Large intestine (tissue), 3 donors: Measurements from ENCODE around the gene RCE1. TPM values are rescaled to one million over a fixed set of nuclear protein-coding genes. Genes with fewer than 3 reads are reported as not detected.

Source experiments
- DNase-seq, 2 donors: peaks; one replicate each; pipeline versions ENCODE4 v3.0.0 to v3.0.0-alpha.2; 2013
- H3K27ac ChIP-seq: one replicate; pipeline ENCODE4 v1.5.1; 2013; ENCODE audit warnings: low read length
- H3K27me3 ChIP-seq: 2 replicates; pipeline ENCODE4 v1.6.1; 2013; ENCODE audit warnings: low read length; ENCODE audit not compliant: control insufficient read depth, insufficient read depth
- H3K36me3 ChIP-seq: 2 replicates; pipeline ENCODE4 v1.6.1; 2013; ENCODE audit warnings: low read length; ENCODE audit not compliant: control insufficient read depth, insufficient read depth
- H3K4me1 ChIP-seq: one replicate; pipeline ENCODE4 v1.6.1; 2013; ENCODE audit warnings: low read length; ENCODE audit not compliant: control insufficient read depth, insufficient read depth
- H3K4me3 ChIP-seq: one replicate; pipeline ENCODE4 v1.5.1; 2013; ENCODE audit warnings: low read length
- H3K9me3 ChIP-seq: one replicate; pipeline ENCODE4 v1.6.1; 2013; ENCODE audit warnings: mild to moderate bottlenecking, low read depth, low read length, moderate library complexity; ENCODE audit not compliant: control insufficient read depth
- WGBS: methylation state at CpG from one replicate; pipeline ENCODE4 v1.1.5; 2013; ENCODE audit warnings: low lambda C conversion rate; ENCODE audit not compliant: insufficient coverage; 5-methylcytosine and 5-hydroxymethylcytosine counted together
- polyA plus RNA-seq: library from polyadenylated mRNA; unstranded; fragments of 120-200 nt; gene quantifications from one replicate; pipeline ENCODE4 v1.2.1, GENCODE V29; 2013

The RCE1 gene
- polyA plus RNA-seq, 1 donor = 27.2 TPM

DNA sequence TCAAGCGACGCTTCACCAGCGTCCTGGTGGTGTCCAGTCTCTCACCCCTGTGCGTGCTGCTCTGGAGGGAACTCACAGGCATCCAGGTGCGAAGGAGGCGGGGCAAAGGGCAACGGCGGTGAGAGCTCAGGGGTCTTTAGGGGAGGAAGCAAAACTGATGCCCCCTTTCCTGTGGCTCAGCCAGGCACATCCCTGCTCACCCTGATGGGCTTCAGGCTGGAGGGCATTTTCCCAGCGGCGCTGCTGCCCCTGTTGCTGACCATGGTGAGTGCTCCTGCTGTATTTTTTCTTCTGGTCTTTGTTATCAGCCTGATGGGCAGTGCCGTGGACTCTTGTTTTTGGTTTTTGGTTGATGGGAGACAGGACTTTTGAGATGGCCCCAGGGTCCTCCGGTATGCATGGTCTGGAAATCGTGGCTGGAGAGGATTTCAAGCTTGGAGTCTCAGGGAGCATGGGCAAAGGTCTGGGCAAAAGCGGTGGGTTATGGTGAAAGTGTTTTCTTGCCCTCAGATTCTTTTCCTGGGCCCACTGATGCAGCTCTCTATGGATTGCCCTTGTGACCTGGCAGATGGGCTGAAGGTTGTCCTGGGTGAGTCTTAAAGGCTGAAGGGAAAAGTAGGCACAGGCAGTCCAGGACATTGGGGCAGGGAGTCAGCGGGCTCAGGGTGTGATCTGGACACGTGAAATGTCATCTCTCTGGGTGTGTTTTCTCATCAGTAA, 695 bp downstream of the RCE1 start:
- 10% methylated on average over 2 of the region's 16 CpGs for WGBS
- H3K27ac ChIP-seq = peak overlapping the region; percentile 26
- H3K4me3 ChIP-seq = peak overlapping the region; percentile 76
- H3K9me3 ChIP-seq = no peaks in the 10 kb centered on the region
- H3K36me3 ChIP-seq = peaks cover 53% of the 10 kb centered on the region
- no peaks in the 10 kb centered on the region for H3K27me3 ChIP-seq
- peaks cover 15% of the 10 kb centered on the region for H3K4me1 ChIP-seq
- DNase-seq = peak in 1 of 2 donors; percentile 23

DNA sequence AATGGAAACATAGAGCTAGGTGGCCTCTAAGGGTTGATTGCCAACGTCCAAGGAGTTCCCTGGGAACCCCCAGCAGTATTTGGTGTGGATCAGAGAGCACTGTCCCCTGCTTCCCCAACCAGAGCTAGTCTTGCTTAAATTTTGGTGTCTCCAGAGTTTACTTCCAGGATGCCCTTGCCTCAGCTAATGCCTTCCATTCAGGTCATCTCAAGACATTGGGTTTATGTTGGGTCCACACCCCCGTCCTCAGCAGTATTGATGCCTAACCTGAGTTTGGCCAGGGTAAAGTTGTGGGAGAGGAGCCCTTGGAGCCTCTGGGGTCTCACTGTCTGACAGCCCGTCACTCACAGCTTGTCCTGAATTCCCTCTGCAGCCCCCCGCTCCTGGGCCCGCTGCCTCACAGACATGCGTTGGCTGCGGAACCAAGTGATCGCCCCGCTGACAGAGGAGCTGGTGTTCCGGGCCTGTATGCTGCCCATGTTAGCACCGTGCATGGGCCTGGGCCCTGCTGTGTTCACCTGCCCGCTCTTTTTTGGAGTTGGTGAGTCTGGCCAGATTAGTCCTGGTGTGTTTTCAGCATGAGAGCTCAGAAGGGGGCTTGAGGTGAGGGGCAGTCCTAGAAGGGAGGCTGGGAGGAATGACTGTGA, 1.4 kb downstream of the RCE1 start:
- Histone ChIP-seq H3K9me3 (no peaks in the 10 kb centered on the region), H3K4me1 (peaks cover 15% of the 10 kb centered on the region), H3K27ac (no peak overlapping the region), H3K4me3 (peak overlapping the region; percentile 76), H3K36me3 (peaks cover 53% of the 10 kb centered on the region), H3K27me3 (no peaks in the 10 kb centered on the region)
- DNase-seq = no peak
- no CpG with 5 or more reads among the region's 12 CpGs for WGBS

DNA sequence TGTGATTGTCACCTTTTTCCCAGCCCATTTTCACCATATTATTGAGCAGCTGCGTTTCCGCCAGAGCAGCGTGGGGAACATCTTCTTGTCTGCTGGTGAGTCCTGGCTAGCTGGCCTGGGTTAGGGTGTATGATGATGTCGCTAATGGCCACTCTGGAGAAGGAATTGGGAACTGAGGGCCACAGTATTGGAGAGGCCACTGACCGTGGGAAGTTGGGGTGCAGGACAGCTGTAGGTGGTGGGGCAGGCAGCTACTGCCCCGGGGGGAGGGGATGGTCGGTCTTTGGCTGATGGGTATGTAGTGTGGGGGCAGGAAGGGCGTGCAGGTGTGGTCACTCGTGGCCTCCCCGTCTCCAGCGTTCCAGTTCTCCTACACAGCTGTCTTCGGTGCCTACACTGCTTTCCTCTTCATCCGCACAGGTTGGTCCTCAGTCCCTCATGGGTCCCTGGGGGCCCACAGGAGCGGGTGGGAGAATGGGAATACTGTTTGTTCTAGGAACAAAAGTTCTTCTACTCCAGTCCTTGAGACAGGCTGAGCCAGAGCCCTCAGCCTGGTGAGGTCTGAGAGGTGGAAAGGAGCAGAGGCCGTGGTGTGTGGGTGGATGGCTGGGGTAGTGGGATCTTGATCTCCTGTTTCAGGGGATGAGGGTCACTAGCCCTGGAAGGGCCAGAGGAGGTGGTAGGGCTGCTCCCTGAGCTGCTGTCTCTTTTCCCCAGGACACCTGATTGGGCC, 2.1 kb downstream of the RCE1 start:
- H3K36me3 ChIP-seq = peaks cover 50% of the 10 kb centered on the region
- no peak overlapping the region for H3K4me3 ChIP-seq
- no peak overlapping the region for H3K27ac ChIP-seq
- no CpG with 5 or more reads among the region's 15 CpGs for whole genome bisulfite sequencing
- peaks cover 15% of the 10 kb centered on the region for H3K4me1 ChIP-seq
- H3K27me3 ChIP-seq = no peaks in the 10 kb centered on the region
- no peak for DNase-seq
- H3K9me3 ChIP-seq = no peaks in the 10 kb centered on the region

DNA sequence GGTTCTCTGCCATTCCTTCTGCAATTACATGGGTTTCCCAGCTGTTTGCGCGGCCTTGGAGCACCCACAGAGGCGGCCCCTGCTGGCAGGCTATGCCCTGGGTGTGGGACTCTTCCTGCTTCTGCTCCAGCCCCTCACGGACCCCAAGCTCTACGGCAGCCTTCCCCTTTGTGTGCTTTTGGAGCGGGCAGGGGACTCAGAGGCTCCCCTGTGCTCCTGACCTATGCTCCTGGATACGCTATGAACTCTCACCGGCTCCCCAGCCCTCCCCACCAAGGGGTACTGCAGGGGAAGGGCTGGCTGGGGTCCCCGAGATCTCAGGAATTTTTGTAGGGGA, 2.6 kb downstream of the RCE1 start:
- no CpG with 5 or more reads among the region's 9 CpGs for WGBS
- H3K36me3 ChIP-seq = peaks cover 48% of the 10 kb centered on the region

DNA sequence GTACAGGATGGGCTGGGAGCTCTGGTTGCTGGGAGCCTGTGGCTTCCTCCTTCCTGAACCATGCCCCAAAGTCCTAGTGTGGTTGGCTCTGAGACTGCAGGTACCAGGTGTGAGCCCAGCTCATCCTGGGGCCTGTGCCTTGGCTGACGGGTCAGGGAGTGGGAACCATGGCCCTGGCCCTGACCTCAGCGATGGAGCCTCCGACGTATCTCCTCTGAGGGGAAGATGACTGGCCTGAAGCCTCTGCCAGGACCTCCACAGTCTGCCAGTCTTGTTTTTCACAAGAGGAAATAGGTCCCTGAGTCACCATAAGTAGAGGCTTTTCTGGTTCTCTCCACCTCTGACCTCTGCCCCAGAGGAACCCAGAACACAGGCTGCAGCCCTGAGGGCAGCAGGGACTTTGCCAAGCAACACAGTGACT, 3.4 kb downstream of the RCE1 start:
- H3K9me3 ChIP-seq = no peaks in the 10 kb centered on the region
- H3K36me3 ChIP-seq = peaks cover 48% of the 10 kb centered on the region
- H3K27ac ChIP-seq = no peak overlapping the region
- no peak for DNase-seq
- no peaks in the 10 kb centered on the region for H3K27me3 ChIP-seq
- no peak overlapping the region for H3K4me3 ChIP-seq
- H3K4me1 ChIP-seq = peaks cover 15% of the 10 kb centered on the region
- WGBS = no CpG with 5 or more reads among the region's 4 CpGs

More for the DNA sequence above, 2.6 kb downstream of the RCE1 start:
- H3K4me1 ChIP-seq = peaks cover 15% of the 10 kb centered on the region
- no peak for DNase-seq
- no peak overlapping the region for H3K27ac ChIP-seq
- H3K9me3 ChIP-seq = no peaks in the 10 kb centered on the region
- no peaks in the 10 kb centered on the region for H3K27me3 ChIP-seq
- H3K4me3 ChIP-seq = no peak overlapping the region

DNA sequence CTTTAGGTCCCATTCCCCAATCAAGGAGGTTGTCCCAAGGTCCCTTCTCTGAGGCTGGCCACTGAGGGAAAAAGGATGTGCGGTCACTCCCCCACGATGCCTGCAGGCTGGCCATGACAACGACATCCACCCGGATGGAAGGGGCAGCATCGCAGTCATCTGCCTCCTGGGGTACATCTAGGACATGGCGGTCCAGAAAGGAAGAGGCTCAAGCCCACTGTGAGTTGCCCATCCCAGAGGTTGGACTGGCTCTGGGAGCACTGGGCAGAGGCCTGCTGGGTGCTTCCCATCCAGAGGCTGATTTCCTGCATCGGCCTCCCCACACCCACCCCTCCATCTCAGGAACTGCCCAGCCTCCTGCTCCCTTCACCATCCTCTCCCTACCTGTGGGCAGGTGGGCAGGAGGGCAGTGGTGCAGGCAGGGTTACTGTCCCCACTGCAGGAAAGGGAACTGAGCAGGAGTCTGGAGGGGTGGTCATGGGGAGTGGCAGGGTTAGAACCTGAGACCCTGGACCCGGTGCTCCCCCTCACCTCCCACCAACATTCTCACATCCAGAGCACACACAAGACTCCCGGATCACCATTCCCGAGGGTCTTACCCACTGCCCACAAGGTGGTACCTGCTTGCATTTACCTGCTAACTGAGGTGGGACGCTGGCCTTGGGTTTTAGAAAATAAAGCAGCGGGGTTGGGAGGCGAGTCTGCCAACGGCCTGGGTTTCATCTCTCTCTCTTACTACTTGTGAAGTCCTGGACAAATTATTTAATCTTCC, 4.4 kb downstream of the RCE1 start:
- Histone ChIP-seq H3K27me3 (no peaks in the 10 kb centered on the region), H3K4me3 (no peak overlapping the region), H3K27ac (no peak overlapping the region), H3K36me3 (peaks cover 48% of the 10 kb centered on the region), H3K9me3 (no peaks in the 10 kb centered on the region), H3K4me1 (peaks cover 8% of the 10 kb centered on the region)
- no CpG with 5 or more reads among the region's 14 CpGs for WGBS
- no peak for DNase-seq

DNA sequence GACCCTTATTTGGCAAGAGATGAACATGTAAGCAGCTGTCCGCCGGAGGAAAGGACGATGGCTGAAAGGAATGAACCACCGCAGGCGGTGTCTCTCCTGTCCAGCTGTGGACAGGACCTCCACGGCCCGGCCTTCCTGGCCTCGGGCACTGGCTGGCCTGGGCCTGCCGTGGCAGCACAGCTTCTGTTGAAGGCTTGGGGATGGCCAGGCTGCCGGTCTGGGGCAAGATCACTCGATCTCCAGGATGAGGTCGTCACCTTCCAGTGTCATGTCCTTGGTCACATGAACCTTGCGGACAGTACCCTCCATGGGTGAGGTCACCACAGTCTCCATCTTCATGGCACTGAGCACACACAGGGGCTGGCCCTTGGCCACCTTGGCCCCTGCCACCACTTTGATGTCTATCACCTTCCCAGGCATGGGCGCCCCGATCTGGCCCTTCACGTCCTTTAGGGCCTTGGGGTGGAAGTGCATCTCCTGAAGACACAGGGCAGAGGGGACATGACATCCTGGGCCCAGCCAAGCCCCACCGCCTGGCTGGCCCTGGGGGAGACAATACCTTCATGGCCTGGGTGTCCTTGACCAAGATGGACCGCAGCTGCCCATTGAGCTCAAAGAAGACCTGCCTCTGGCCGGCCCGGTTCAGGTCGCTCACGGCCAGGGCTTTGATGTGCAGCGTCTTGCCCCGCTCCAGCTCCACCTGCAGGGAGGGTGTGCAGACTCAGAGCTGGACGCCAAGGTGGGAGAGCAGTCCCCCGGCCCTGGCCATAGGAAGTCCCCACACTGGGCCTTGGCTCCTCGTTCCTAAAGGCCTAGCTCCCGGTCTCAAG, 5.6 kb downstream of the RCE1 start:
- peaks cover 8% of the 10 kb centered on the region for H3K4me1 ChIP-seq
- no CpG with 5 or more reads among the region's 28 CpGs for WGBS
- H3K4me3 ChIP-seq = no peak overlapping the region
- peaks cover 48% of the 10 kb centered on the region for H3K36me3 ChIP-seq
- no peak overlapping the region for H3K27ac ChIP-seq
- H3K9me3 ChIP-seq = no peaks in the 10 kb centered on the region
- no peak for DNase-seq
- no peaks in the 10 kb centered on the region for H3K27me3 ChIP-seq

DNA sequence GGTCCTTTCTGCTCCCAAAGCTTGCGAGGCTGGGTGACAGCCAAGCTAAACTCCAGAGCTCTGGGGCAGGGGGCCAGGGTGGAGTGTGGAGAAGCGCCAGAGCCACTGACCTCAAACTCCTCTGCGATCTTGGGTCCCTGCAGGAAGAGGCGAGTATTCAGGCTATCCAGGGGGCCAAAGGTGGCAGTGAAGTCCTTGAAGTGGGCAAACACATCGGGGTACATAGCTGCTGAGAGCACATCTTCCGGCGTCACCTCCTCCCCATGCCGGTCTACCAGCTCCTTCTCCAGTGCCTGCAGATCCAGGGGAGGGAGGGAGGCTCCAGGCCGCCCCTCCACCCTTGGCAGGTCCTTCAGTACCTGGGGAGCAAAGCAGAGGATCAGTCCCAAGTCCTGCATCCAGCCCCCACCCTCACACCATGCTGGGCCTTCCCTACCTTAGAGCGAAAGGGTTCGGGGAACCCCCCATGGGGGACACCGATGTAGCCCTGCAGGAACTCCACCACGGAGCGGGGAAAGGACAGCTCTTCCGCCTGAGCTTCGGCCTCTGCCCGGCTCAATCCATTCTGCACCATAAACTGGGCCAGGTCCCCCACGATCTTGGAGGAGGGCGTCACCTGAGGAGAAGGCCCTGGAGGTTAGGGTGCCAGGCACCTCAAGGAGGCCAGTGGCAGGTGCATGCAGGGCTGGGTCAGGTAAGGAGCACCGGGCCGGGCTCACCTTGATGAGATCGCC, 6.4 kb downstream of the RCE1 start:
- no peaks in the 10 kb centered on the region for H3K27me3 ChIP-seq
- no CpG with 5 or more reads among the region's 22 CpGs for WGBS
- no peak overlapping the region for H3K4me3 ChIP-seq
- H3K36me3 ChIP-seq = peaks cover 46% of the 10 kb centered on the region
- H3K9me3 ChIP-seq = no peaks in the 10 kb centered on the region
- no peak for DNase-seq
- H3K27ac ChIP-seq = no peak overlapping the region
- H3K4me1 ChIP-seq = no peaks in the 10 kb centered on the region

DNA sequence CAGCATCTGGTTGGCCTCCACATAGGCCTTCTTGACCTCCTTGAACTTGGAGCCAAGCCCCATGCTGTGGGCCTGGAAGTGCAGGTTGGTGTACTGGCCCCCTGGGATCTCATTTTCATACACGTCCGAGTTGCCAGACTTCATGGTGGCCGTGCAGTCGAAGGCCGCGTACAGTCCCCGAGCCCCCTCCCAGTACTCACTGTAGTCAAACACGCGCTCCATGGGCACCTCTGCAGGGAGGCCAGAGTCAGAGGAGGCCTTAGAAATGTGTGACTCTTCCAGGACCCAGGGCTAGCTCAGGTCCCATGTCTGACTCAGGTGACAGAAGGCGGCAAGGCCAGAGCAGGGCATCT, 7.0 kb downstream of the RCE1 start:
- no peak overlapping the region for H3K27ac ChIP-seq
- WGBS = 100% methylated on average over 1 of the region's 10 CpGs
- H3K9me3 ChIP-seq = no peaks in the 10 kb centered on the region
- H3K27me3 ChIP-seq = no peaks in the 10 kb centered on the region
- DNase-seq = no peak
- H3K4me3 ChIP-seq = no peak overlapping the region
- H3K4me1 ChIP-seq = no peaks in the 10 kb centered on the region
- H3K36me3 ChIP-seq = peaks cover 41% of the 10 kb centered on the region
